GM12878 (cell line): ENCODE measurements around the gene TGFBR3.

Experiments
- CREB1 ChIP-seq: IDR thresholded peaks from 2 replicates; pipeline ENCODE4 v1.6.1; 2012; ENCODE audit warnings: low read depth, mild to moderate bottlenecking, inconsistent platforms
- GABPA ChIP-seq: IDR thresholded peaks from 2 replicates; pipeline ENCODE4 v1.6.1; 2014; ENCODE audit warnings: antibody characterized with exemption, low read depth, mild to moderate bottlenecking, inconsistent platforms
- HCFC1 ChIP-seq: fragments of 150-350 bp; IDR thresholded peaks from 2 replicates; pipeline ENCODE4 v1.6.1; 2014; ENCODE audit warnings: low read length
- NFYB ChIP-seq: IDR thresholded peaks from 2 replicates; pipeline ENCODE4 v1.6.1; 2011; ENCODE audit warnings: low read depth, mild to moderate bottlenecking, low read length, improper control_type of control experiment, moderate library complexity; ENCODE audit not compliant: insufficient read depth
- POLR2A ChIP-seq: IDR thresholded peaks from 2 replicates; pipeline ENCODE4 v1.6.1; 2011; ENCODE audit warnings: low read depth, mild to moderate bottlenecking, low read length
- RAD21 ChIP-seq: IDR thresholded peaks from 2 replicates; pipeline ENCODE4 v1.6.1; 2011; ENCODE audit warnings: mild to moderate bottlenecking, low read depth, low read length, moderate library complexity; ENCODE audit not compliant: insufficient read depth
- RAD51 ChIP-seq: fragments of 450-650 bp; IDR thresholded peaks from 2 replicates; pipeline ENCODE4 v1.6.1; 2016; ENCODE audit warnings: moderate library complexity, mild to moderate bottlenecking, inconsistent platforms
- TARDBP ChIP-seq: IDR thresholded peaks from 2 replicates; pipeline ENCODE4 v1.6.1; 2016; ENCODE audit warnings: borderline replicate concordance
- TF ChIP-seq, protein P1 (sequence below), 3 experiments: IDR thresholded peaks in 2 of 3; conservative IDR thresholded peaks in 1 of 3; 2 replicates each; pipeline ENCODE4 v1.5.1; 2011; ENCODE audit warnings: low read depth in 3 of 3, low read length in 3 of 3, mild to moderate bottlenecking in 3 of 3, control low read depth in 2 of 3, moderate library complexity in 2 of 3, inconsistent platforms in 1 of 3, mixed read lengths in 1 of 3; ENCODE audit not compliant: control insufficient read depth in 2 of 3, insufficient read depth in 1 of 3; ENCODE audit errors: extremely low read depth in 1 of 3
- TF ChIP-seq, protein P2 (sequence below): IDR thresholded peaks from 2 replicates; pipeline ENCODE4 v1.6.1; 2011; ENCODE audit warnings: low read depth, low read length, improper control_type of control experiment, borderline replicate concordance

DNA sequence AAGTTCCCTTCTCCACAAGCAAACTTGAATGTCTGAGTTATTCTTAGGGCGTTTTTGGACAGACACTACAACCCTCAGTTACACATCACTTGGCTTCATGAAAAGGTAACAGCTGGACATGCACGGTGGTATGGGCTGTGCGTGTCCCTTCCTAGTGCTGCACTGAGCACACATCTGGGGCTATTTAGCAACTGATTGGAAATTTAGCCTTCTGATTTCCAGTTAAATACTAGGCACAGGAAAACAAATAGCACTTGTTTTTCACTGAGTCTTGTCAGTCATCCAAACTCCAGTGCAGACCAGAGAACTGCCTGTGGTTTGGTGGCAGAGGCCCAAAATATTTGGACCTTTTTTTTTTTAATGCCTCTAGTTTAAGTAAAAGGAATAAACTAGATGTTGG is 134.7 kb downstream of the TGFBR3 start:
- TF ChIP-seq POLR2A (no peak), RAD21 (no peak), HCFC1 (no peak), GABPA (no peak), CREB1 (no peak), RAD51 (no peak), NFYB (no peak), TARDBP (no peak)
- TF ChIP-seq, protein P1, sequence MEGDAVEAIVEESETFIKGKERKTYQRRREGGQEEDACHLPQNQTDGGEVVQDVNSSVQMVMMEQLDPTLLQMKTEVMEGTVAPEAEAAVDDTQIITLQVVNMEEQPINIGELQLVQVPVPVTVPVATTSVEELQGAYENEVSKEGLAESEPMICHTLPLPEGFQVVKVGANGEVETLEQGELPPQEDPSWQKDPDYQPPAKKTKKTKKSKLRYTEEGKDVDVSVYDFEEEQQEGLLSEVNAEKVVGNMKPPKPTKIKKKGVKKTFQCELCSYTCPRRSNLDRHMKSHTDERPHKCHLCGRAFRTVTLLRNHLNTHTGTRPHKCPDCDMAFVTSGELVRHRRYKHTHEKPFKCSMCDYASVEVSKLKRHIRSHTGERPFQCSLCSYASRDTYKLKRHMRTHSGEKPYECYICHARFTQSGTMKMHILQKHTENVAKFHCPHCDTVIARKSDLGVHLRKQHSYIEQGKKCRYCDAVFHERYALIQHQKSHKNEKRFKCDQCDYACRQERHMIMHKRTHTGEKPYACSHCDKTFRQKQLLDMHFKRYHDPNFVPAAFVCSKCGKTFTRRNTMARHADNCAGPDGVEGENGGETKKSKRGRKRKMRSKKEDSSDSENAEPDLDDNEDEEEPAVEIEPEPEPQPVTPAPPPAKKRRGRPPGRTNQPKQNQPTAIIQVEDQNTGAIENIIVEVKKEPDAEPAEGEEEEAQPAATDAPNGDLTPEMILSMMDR (IDR thresholded peaks at IDR 0.05 in 2 of 3, conservative IDR thresholded peaks at IDR 0.05 in 1 of 3; ENCODE audit: control insufficient read depth in 2 of 3, extremely low read depth in 1 of 3, insufficient read depth in 1 of 3, low read depth in 3 of 3, low read length in 3 of 3): no peak
- TF ChIP-seq, protein P2, sequence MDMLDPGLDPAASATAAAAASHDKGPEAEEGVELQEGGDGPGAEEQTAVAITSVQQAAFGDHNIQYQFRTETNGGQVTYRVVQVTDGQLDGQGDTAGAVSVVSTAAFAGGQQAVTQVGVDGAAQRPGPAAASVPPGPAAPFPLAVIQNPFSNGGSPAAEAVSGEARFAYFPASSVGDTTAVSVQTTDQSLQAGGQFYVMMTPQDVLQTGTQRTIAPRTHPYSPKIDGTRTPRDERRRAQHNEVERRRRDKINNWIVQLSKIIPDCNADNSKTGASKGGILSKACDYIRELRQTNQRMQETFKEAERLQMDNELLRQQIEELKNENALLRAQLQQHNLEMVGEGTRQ: no peak
